HK-2 (cell line): ENCODE measurements around the gene COMMD1.

Experiments used
- DNase-seq: peaks from one replicate; pipeline ENCODE4 v3.0.0-alpha.2; 2018; ENCODE audit not compliant: unreplicated experiment

Gene COMMD1

DNA sequence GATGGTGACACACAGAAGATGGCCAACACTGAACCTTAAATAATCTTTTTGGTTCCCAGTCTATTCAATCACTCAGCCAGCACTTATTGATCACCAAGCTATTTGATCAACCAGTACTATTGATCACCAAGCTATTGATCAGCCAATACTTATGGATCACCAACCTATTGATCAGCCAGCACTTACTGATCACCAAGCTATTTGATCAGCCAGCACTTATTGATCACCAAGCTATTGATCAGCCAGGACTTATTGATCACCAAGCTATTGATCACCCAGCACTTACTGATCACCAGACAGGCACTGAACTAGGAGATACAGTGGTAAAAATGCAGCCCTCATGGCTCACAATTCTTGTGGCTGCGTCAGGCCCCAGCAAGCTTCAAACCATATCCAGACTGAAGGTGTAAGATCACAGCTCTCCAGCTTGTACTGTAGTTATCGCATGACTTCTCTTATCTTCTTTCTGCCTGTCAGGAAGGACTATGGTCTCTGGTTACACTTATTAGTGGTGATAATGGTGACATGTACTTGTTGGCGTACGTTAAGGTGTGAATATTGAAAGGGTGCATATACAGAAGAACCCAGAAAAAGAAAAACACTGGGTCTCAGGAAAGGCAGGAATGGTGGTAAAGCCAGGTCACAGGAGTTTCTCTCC lies 272.0 kb downstream of the COMMD1 start:
- no peak for DNase-seq

DNA sequence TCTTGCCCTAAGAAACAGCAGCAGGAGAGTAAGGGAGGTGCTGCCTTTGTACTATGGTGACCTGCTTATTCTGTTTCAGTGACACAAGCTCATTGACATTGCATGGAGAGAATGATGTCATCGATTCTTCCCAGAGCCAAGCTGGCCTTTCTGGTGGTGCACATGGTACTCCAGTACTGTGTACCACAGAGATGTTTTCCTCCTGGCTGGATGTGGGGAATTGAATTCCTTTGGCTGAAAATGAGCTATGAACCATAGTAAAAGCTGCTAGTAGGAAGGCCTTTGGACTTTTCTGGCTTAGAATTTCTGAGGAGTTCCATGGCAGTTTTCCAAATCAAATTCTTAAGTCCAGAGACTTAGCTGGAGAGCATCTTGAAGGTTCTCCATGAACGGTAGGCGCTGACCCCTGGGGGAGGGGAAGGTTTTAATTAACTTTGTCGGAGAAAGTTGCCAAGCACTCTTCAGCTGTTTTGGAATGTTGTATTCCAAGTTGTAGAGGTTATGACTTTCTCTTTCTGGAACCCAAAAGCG lies 273.3 kb downstream of the COMMD1 start:
- DNase-seq, result no peak

DNA sequence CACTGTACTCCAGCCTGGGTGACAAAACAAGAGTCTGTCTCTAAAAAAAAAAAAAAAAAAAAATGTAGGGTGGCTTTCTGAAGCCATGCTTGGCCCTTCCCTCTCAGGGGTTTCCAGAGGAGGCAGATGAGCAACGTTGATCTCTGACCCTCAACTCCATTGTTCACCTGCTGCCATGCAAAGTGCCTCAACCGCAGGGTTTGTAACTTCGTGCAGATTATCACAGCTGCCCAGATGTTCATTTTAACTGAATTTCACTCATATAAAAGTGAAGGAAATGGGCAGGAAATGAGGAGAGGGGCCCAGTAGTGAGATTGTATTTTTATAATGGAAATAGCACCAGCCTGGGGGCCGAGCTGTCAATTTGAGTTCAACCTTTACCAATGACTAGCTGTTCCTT lies 275.5 kb downstream of the COMMD1 start:
- DNase-seq, result no peak

DNA sequence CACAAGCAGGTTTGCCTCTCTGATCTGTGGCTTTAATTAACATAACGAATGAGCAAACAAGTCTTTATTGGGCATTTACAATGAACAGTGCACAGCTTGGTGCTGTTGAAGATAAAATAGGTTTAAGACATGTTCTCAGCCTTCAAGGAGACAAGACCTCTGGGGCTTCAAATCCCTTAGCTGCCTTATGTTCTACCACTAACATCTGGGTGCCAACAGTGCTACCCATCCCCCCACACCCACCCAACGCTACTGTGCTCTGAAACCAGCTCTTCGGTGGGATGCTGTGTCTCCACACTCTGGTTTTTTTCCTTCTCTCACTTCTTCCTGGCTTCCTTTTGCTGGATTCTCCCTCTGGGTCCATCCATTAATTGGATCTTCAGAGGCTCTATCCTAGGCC lies 276.4 kb downstream of the COMMD1 start:
- no peak for DNase-seq

- DNase-seq, result no peak
These were observed 279.2 kb downstream of the COMMD1 start for GRCh38 chr2:62184512-62185230.
